IMR-90 (cell line): Measurements from ENCODE around the gene PRR5L. TPM values are rescaled to one million over a fixed set of nuclear protein-coding genes. Genes with fewer than 3 reads are reported as not detected.

Experiments used
- ATAC-seq: fragments of 200-7000 bp; cut with Tn5 transposase; 2 replicates; pipeline ENCODE4 v1.9.1; 2020; ENCODE audit warnings: low read depth, mild to moderate bottlenecking, moderate library complexity
- BruUV-seq: library from RNA; stranded (reverse); fragments of 400-500 nt; replicated peaks from 2 replicates; lab custom pipeline; 2021; lab: Mats Ljungman, UMichigan
- CTCF ChIA-PET: fragments of 300-600 bp; formaldehyde crosslinking; extraction: SDS; loops from one replicate; lab custom pipeline; 2021; ENCODE audit warnings: antibody characterized with exemption; lab: Yijun Ruan, JAX
- POLR2A ChIA-PET: fragments of 300-600 bp; sonication (Branson Sonifier 250); formaldehyde crosslinking; loops from one replicate; lab custom pipeline; 2022; ENCODE audit warnings: antibody characterized with exemption; ENCODE audit not compliant: unreplicated experiment; lab: Charles Lee
- DNase-seq: peaks from one replicate; pipeline ENCODE4 v3.0.0; 2013
- H2AFZ ChIP-seq: replicated peaks from 2 replicates; pipeline ENCODE3; 2013; ENCODE audit warnings: low read length, mild to moderate bottlenecking; ENCODE audit not compliant: poor library complexity
- H2AK5ac ChIP-seq: 2 replicates; pipeline ENCODE4 v1.6.1; 2013; ENCODE audit warnings: low read depth, low read length, inconsistent platforms
- H2AK9ac ChIP-seq: replicated peaks from 2 replicates; pipeline ENCODE3; 2013; ENCODE audit warnings: mild to moderate bottlenecking, low read depth, low read length, moderate library complexity; ENCODE audit not compliant: poor library complexity
- H2BK120ac ChIP-seq: 2 replicates; pipeline ENCODE4 v1.6.1; 2013; ENCODE audit warnings: low read depth, low read length, inconsistent platforms
- H2BK15ac ChIP-seq: 3 replicates; pipeline ENCODE4 v1.6.1; 2013; ENCODE audit warnings: low read depth, low read length, inconsistent platforms
- H2BK20ac ChIP-seq: 2 replicates; pipeline ENCODE4 v1.6.1; 2013; ENCODE audit warnings: low read depth, mild to moderate bottlenecking, inconsistent platforms, low read length, moderate library complexity
- H2BK5ac ChIP-seq: 2 replicates; pipeline ENCODE4 v1.6.1; 2013; ENCODE audit warnings: mild to moderate bottlenecking, low read depth, low read length, inconsistent platforms; ENCODE audit not compliant: poor library complexity, severe bottlenecking
- H3K14ac ChIP-seq: replicated peaks from 2 replicates; pipeline ENCODE4 v1.6.1; 2013; ENCODE audit warnings: low read depth, low read length, inconsistent platforms
- H3K18ac ChIP-seq: 2 replicates; pipeline ENCODE4 v1.6.1; 2013; ENCODE audit warnings: low read depth, low read length, control low read depth
- H3K23ac ChIP-seq: 2 replicates; pipeline ENCODE4 v1.6.1; 2013; ENCODE audit warnings: low read depth, low read length, inconsistent platforms
- H3K27ac ChIP-seq: 2 replicates; pipeline ENCODE4 v1.5.1; 2013; ENCODE audit warnings: mild to moderate bottlenecking, control low read depth, low read length; ENCODE audit not compliant: insufficient read depth
- H3K27me3 ChIP-seq: 2 replicates; pipeline ENCODE4 v1.6.1; 2013; ENCODE audit warnings: low read length; ENCODE audit not compliant: control insufficient read depth, insufficient read depth
- H3K36me3 ChIP-seq: 2 replicates; pipeline ENCODE4 v1.6.1; 2013; ENCODE audit warnings: low read length, mixed read lengths; ENCODE audit not compliant: control insufficient read depth, insufficient read depth
- H3K4ac ChIP-seq: 2 replicates; pipeline ENCODE4 v1.6.1; 2013; ENCODE audit warnings: low read depth, low read length, inconsistent platforms
- H3K4me1 ChIP-seq: 2 replicates; pipeline ENCODE4 v1.6.1; 2013; ENCODE audit warnings: low read length, mixed read lengths; ENCODE audit not compliant: control insufficient read depth, insufficient read depth
- H3K4me2 ChIP-seq: 2 replicates; pipeline ENCODE4 v1.6.1; 2013; ENCODE audit warnings: low read depth, mild to moderate bottlenecking, control low read depth, low read length, moderate library complexity
- H3K4me3 ChIP-seq: 2 replicates; pipeline ENCODE4 v1.5.1; 2013; ENCODE audit warnings: low read depth, mild to moderate bottlenecking, control low read depth, low read length, moderate library complexity; ENCODE audit not compliant: insufficient read depth
- H3K56ac ChIP-seq: 2 replicates; pipeline ENCODE4 v1.6.1; 2013; ENCODE audit warnings: low read length, inconsistent platforms; ENCODE audit not compliant: insufficient read depth; ENCODE audit errors: extremely low read depth
- H3K79me1 ChIP-seq, 2 experiments: 2 replicates each; pipeline ENCODE4 v1.6.1; 2013; ENCODE audit warnings: low read length in 2 of 2, inconsistent platforms in 1 of 2, low read depth in 1 of 2
- H3K9ac ChIP-seq: 2 replicates; pipeline ENCODE4 v1.6.1; 2013; ENCODE audit warnings: low read depth, low read length, control low read depth
- H3K9me1 ChIP-seq: 2 replicates; pipeline ENCODE4 v1.6.1; 2013; ENCODE audit warnings: low read length, inconsistent platforms; ENCODE audit not compliant: insufficient read depth
- H3K9me3 ChIP-seq: 2 replicates; pipeline ENCODE4 v1.6.1; 2013; ENCODE audit warnings: low read length; ENCODE audit not compliant: control insufficient read depth, insufficient read depth
- H4K20me1 ChIP-seq: 2 replicates; pipeline ENCODE4 v1.6.1; 2013; ENCODE audit warnings: low read length, inconsistent platforms; ENCODE audit not compliant: insufficient read depth
- H4K5ac ChIP-seq: 2 replicates; pipeline ENCODE4 v1.6.1; 2013; ENCODE audit warnings: mild to moderate bottlenecking, low read depth, low read length, control low read depth
- H4K8ac ChIP-seq, 2 experiments: 2 replicates each; pipeline ENCODE4 v1.6.1; 2013; ENCODE audit warnings: low read depth in 2 of 2, low read length in 2 of 2, control low read depth in 1 of 2, inconsistent platforms in 1 of 2
- H4K91ac ChIP-seq: 2 replicates; pipeline ENCODE4 v1.6.1; 2013; ENCODE audit warnings: low read depth, low read length, inconsistent platforms; ENCODE audit not compliant: insufficient read depth
- BHLHE40 ChIP-seq: fragments of 150-350 bp; IDR thresholded peaks from 2 replicates; pipeline ENCODE4 v1.6.1; 2016; ENCODE audit warnings: mild to moderate bottlenecking, low read depth, low read length
- WGBS, 2 experiments: methylation state at CpG; one replicate each; pipeline versions ENCODE4 v1.1.5 to v1.1.7; 2013; ENCODE audit warnings: missing lambda C conversion rate in 2 of 2; ENCODE audit not compliant: insufficient read length in 1 of 2; ENCODE audit errors: extremely low coverage in 2 of 2; 5-methylcytosine and 5-hydroxymethylcytosine counted together
- dilution Hi-C: fragments of 300-500 bp; cut with HindIII; formaldehyde crosslinking; loops from one replicate; pipeline ENCODE4 v1.14.3; 2018; ENCODE audit warnings: low sequenced_read_pairs; ENCODE audit not compliant: unreplicated experiment
- in situ Hi-C: fragments of 300-500 bp; cut with MboI; formaldehyde crosslinking; loops from 3 replicates; pipeline ENCODE4 v1.14.3; 2019; ENCODE audit warnings: low sequenced_read_pairs, inconsistent platforms, mixed read lengths
- intact Hi-C: fragments of 100-400 bp; cut with micrococcal nuclease; formaldehyde crosslinking; loops from 2 replicates; pipeline ENCODE4 v1.10.0; 2022
- polyA plus RNA-seq, 3 experiments: library from polyadenylated mRNA; depleted of rRNA; stranded (reverse); fragments of >200 nt; gene quantifications; 2 replicates each; pipeline ENCODE4 v1.2.3, GENCODE V29; 2012; ENCODE audit warnings: low replicate concordance in 1 of 3
- total RNA-seq: library from RNA; depleted of rRNA; stranded (reverse); fragments of >200 nt; gene quantifications from 2 replicates; pipeline ENCODE4 v1.2.3, GENCODE V29; 2012

Gene PRR5L
- total and polyA plus RNA-seq, 2 of the 4 experiments (the other 2 are of a cell fraction): 2.9 to 3.6 TPM

DNA sequence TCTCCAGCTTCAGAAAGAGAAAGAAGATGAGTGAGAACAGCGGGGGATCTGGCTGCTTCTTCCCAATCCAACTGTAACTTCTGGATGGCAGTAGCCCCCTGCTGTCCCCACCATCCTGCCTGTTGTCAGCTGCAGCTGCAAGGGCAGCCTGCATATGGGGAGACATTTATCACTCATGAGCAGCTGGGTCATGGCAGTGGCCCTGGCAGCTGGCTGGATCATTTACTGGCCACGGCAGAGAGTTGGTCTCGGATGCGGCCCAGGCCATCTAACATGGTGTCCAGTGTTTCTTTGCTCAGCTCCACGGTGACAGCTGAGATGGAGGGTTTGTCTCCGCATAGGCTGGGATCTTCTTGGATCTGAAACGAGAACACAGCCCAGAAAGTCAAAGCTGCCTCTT lies 21.7 kb upstream of the PRR5L start:
- H3K4ac ChIP-seq: no peak overlapping the region
- no peaks in the 10 kb centered on the region for H3K9me3 ChIP-seq
- peaks cover 5% of the 10 kb centered on the region; the same call in 1 of the 2 replicates for H3K9me1 ChIP-seq
- TF ChIP-seq BHLHE40: no peak
- no peak overlapping the region for H3K56ac ChIP-seq
- H4K5ac ChIP-seq: no peak overlapping the region
- CTCF ChIA-PET: interaction anchor here (1.1 to 1.4 kb wide), 2 partner anchors 15 to 452 kb away, joined by 3 read pairs; no protein-coding TSS in a partner anchor
- ATAC-seq (no peak), DNase-seq (no peak)
- no peak overlapping the region for H2BK120ac ChIP-seq
- no peak overlapping the region for H3K23ac ChIP-seq
- H4K91ac ChIP-seq: no peak overlapping the region
- H3K9ac ChIP-seq: no peak overlapping the region
- intact Hi-C loops: no loop called here
- dilution Hi-C loops: no loop called here
- no peak overlapping the region for H3K4me2 ChIP-seq
- H3K27ac ChIP-seq: no peak overlapping the region
- no peaks in the 10 kb centered on the region for H4K20me1 ChIP-seq
- no peak overlapping the region for H2AK9ac ChIP-seq
- in situ Hi-C loops: no loop called here
- H2AK5ac ChIP-seq: no peak overlapping the region
- H3K18ac ChIP-seq: no peak overlapping the region
- 89% methylated on average over 4 of the region's 7 CpGs; no CpG with 5 or more reads in 1 of the 2 experiments for WGBS, 2 experiments
- no peak overlapping the region for H3K14ac ChIP-seq
- H3K4me1 ChIP-seq: no peaks in the 10 kb centered on the region
- BruUV-seq: no TSS peak
- no peak overlapping the region for H2AFZ ChIP-seq
- no peak overlapping the region for H4K8ac ChIP-seq
- peaks cover 30% of the 10 kb centered on the region for H3K36me3 ChIP-seq
- POLR2A ChIA-PET: no interaction called here
- no peaks in the 10 kb centered on the region for H3K27me3 ChIP-seq
- no peak overlapping the region for H2BK5ac ChIP-seq
- no peak overlapping the region for H2BK20ac ChIP-seq
- no peak overlapping the region for H3K4me3 ChIP-seq
- no peak overlapping the region for H2BK15ac ChIP-seq
- H3K79me1 ChIP-seq: no peaks in the 10 kb centered on the region
